Lower leg skin (tissue), 3 donors: ENCODE results near the gene USPL1.
"Not testable (repeated sequence)": the region's sequence is repeated elsewhere in the genome, so short reads cannot be mapped to it uniquely, and the experiment has no call there.

Experiments
- POLR2A ChIP-seq, 2 donors: fragments of 450-650 bp; IDR thresholded peaks; one replicate each; pipeline ENCODE4 v1.6.1; 2016 to 2017; ENCODE audit warnings: antibody characterized with exemption in 2 of 2, mild to moderate bottlenecking in 1 of 2, moderate library complexity in 1 of 2
- TF ChIP-seq, protein P1 (sequence below), 3 donors: fragments of 450-650 bp; IDR thresholded peaks; one replicate each; pipeline ENCODE4 v1.5.1; 2016; ENCODE audit warnings: antibody characterized with exemption in 3 of 3, mild to moderate bottlenecking in 3 of 3, moderate library complexity in 2 of 3

DNA sequence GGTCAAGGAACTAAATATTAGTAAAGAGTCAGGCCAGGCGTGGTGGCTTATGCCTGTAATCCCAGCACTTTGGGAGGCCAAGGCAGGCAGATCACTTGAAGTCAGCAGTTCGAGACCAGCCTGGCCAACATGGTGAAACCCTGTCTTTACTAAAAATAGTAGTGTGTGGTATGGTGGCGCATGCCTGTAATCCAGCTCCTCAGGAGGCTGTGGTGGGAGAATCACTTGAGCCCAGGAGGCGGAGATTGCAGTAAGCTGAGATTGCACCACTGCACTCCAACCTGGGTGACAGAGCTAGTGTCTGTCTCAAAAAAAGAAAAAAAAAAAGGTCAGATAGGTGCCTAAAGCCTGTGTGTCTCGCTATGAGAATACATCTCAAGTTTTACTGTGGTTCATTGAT is 33.9 kb downstream of the USPL1 start:
- TF ChIP-seq, protein P1, sequence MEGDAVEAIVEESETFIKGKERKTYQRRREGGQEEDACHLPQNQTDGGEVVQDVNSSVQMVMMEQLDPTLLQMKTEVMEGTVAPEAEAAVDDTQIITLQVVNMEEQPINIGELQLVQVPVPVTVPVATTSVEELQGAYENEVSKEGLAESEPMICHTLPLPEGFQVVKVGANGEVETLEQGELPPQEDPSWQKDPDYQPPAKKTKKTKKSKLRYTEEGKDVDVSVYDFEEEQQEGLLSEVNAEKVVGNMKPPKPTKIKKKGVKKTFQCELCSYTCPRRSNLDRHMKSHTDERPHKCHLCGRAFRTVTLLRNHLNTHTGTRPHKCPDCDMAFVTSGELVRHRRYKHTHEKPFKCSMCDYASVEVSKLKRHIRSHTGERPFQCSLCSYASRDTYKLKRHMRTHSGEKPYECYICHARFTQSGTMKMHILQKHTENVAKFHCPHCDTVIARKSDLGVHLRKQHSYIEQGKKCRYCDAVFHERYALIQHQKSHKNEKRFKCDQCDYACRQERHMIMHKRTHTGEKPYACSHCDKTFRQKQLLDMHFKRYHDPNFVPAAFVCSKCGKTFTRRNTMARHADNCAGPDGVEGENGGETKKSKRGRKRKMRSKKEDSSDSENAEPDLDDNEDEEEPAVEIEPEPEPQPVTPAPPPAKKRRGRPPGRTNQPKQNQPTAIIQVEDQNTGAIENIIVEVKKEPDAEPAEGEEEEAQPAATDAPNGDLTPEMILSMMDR (IDR thresholded peaks at IDR 0.05) = not testable (repeated sequence)
- not testable (repeated sequence) for TF ChIP-seq POLR2A (IDR thresholded peaks at IDR 0.05)
